IMR-90 (cell line): ENCODE results near the gene CD33. TPM values are rescaled to one million over a fixed set of nuclear protein-coding genes. Genes with fewer than 3 reads are reported as not detected.

Source experiments
- ATAC-seq: fragments of 200-7000 bp; cut with Tn5 transposase; 2 replicates; pipeline ENCODE4 v1.9.1; 2020; ENCODE audit warnings: low read depth, mild to moderate bottlenecking, moderate library complexity
- BruUV-seq: library from RNA; stranded (reverse); fragments of 400-500 nt; replicated peaks from 2 replicates; lab custom pipeline; 2021; lab: Mats Ljungman, UMichigan
- CTCF ChIA-PET: fragments of 300-600 bp; formaldehyde crosslinking; extraction: SDS; loops from one replicate; lab custom pipeline; 2021; ENCODE audit warnings: antibody characterized with exemption; lab: Yijun Ruan, JAX
- POLR2A ChIA-PET: fragments of 300-600 bp; sonication (Branson Sonifier 250); formaldehyde crosslinking; loops from one replicate; lab custom pipeline; 2022; ENCODE audit warnings: antibody characterized with exemption; ENCODE audit not compliant: unreplicated experiment; lab: Charles Lee
- DNase-seq: peaks from one replicate; pipeline ENCODE4 v3.0.0; 2013
- H2AFZ ChIP-seq: replicated peaks from 2 replicates; pipeline ENCODE3; 2013; ENCODE audit warnings: low read length, mild to moderate bottlenecking; ENCODE audit not compliant: poor library complexity
- H2AK5ac ChIP-seq: 2 replicates; pipeline ENCODE4 v1.6.1; 2013; ENCODE audit warnings: low read depth, low read length, inconsistent platforms
- H2AK9ac ChIP-seq: replicated peaks from 2 replicates; pipeline ENCODE3; 2013; ENCODE audit warnings: mild to moderate bottlenecking, low read depth, low read length, moderate library complexity; ENCODE audit not compliant: poor library complexity
- H2BK120ac ChIP-seq: 2 replicates; pipeline ENCODE4 v1.6.1; 2013; ENCODE audit warnings: low read depth, low read length, inconsistent platforms
- H2BK15ac ChIP-seq: 3 replicates; pipeline ENCODE4 v1.6.1; 2013; ENCODE audit warnings: low read depth, low read length, inconsistent platforms
- H2BK20ac ChIP-seq: 2 replicates; pipeline ENCODE4 v1.6.1; 2013; ENCODE audit warnings: low read depth, mild to moderate bottlenecking, inconsistent platforms, low read length, moderate library complexity
- H2BK5ac ChIP-seq: 2 replicates; pipeline ENCODE4 v1.6.1; 2013; ENCODE audit warnings: mild to moderate bottlenecking, low read depth, low read length, inconsistent platforms; ENCODE audit not compliant: poor library complexity, severe bottlenecking
- H3K14ac ChIP-seq: replicated peaks from 2 replicates; pipeline ENCODE4 v1.6.1; 2013; ENCODE audit warnings: low read depth, low read length, inconsistent platforms
- H3K18ac ChIP-seq: 2 replicates; pipeline ENCODE4 v1.6.1; 2013; ENCODE audit warnings: low read depth, low read length, control low read depth
- H3K23ac ChIP-seq: 2 replicates; pipeline ENCODE4 v1.6.1; 2013; ENCODE audit warnings: low read depth, low read length, inconsistent platforms
- H3K27ac ChIP-seq: 2 replicates; pipeline ENCODE4 v1.5.1; 2013; ENCODE audit warnings: mild to moderate bottlenecking, control low read depth, low read length; ENCODE audit not compliant: insufficient read depth
- H3K27me3 ChIP-seq: 2 replicates; pipeline ENCODE4 v1.6.1; 2013; ENCODE audit warnings: low read length; ENCODE audit not compliant: control insufficient read depth, insufficient read depth
- H3K36me3 ChIP-seq: 2 replicates; pipeline ENCODE4 v1.6.1; 2013; ENCODE audit warnings: low read length, mixed read lengths; ENCODE audit not compliant: control insufficient read depth, insufficient read depth
- H3K4ac ChIP-seq: 2 replicates; pipeline ENCODE4 v1.6.1; 2013; ENCODE audit warnings: low read depth, low read length, inconsistent platforms
- H3K4me1 ChIP-seq: 2 replicates; pipeline ENCODE4 v1.6.1; 2013; ENCODE audit warnings: low read length, mixed read lengths; ENCODE audit not compliant: control insufficient read depth, insufficient read depth
- H3K4me2 ChIP-seq: 2 replicates; pipeline ENCODE4 v1.6.1; 2013; ENCODE audit warnings: low read depth, mild to moderate bottlenecking, control low read depth, low read length, moderate library complexity
- H3K4me3 ChIP-seq: 2 replicates; pipeline ENCODE4 v1.5.1; 2013; ENCODE audit warnings: low read depth, mild to moderate bottlenecking, control low read depth, low read length, moderate library complexity; ENCODE audit not compliant: insufficient read depth
- H3K56ac ChIP-seq: 2 replicates; pipeline ENCODE4 v1.6.1; 2013; ENCODE audit warnings: low read length, inconsistent platforms; ENCODE audit not compliant: insufficient read depth; ENCODE audit errors: extremely low read depth
- H3K79me1 ChIP-seq, 2 experiments: 2 replicates each; pipeline ENCODE4 v1.6.1; 2013; ENCODE audit warnings: low read length in 2 of 2, inconsistent platforms in 1 of 2, low read depth in 1 of 2
- H3K9ac ChIP-seq: 2 replicates; pipeline ENCODE4 v1.6.1; 2013; ENCODE audit warnings: low read depth, low read length, control low read depth
- H3K9me1 ChIP-seq: 2 replicates; pipeline ENCODE4 v1.6.1; 2013; ENCODE audit warnings: low read length, inconsistent platforms; ENCODE audit not compliant: insufficient read depth
- H3K9me3 ChIP-seq: 2 replicates; pipeline ENCODE4 v1.6.1; 2013; ENCODE audit warnings: low read length; ENCODE audit not compliant: control insufficient read depth, insufficient read depth
- H4K20me1 ChIP-seq: 2 replicates; pipeline ENCODE4 v1.6.1; 2013; ENCODE audit warnings: low read length, inconsistent platforms; ENCODE audit not compliant: insufficient read depth
- H4K5ac ChIP-seq: 2 replicates; pipeline ENCODE4 v1.6.1; 2013; ENCODE audit warnings: mild to moderate bottlenecking, low read depth, low read length, control low read depth
- H4K8ac ChIP-seq, 2 experiments: 2 replicates each; pipeline ENCODE4 v1.6.1; 2013; ENCODE audit warnings: low read depth in 2 of 2, low read length in 2 of 2, control low read depth in 1 of 2, inconsistent platforms in 1 of 2
- H4K91ac ChIP-seq: 2 replicates; pipeline ENCODE4 v1.6.1; 2013; ENCODE audit warnings: low read depth, low read length, inconsistent platforms; ENCODE audit not compliant: insufficient read depth
- CEBPB ChIP-seq: IDR thresholded peaks from 2 replicates; pipeline ENCODE4 v1.6.1; 2012; ENCODE audit warnings: low read depth, low read length, improper control_type of control experiment
- RFX5 ChIP-seq: IDR thresholded peaks from 2 replicates; pipeline ENCODE4 v1.8.0; 2012; ENCODE audit warnings: low read depth, mild to moderate bottlenecking, low read length, moderate library complexity
- whole genome bisulfite sequencing, 2 experiments: methylation state at CpG; one replicate each; pipeline versions ENCODE4 v1.1.5 to v1.1.7; 2013; ENCODE audit warnings: missing lambda C conversion rate in 2 of 2; ENCODE audit not compliant: insufficient read length in 1 of 2; ENCODE audit errors: extremely low coverage in 2 of 2; 5-methylcytosine and 5-hydroxymethylcytosine counted together
- dilution Hi-C: fragments of 300-500 bp; cut with HindIII; formaldehyde crosslinking; loops from one replicate; pipeline ENCODE4 v1.14.3; 2018; ENCODE audit warnings: low sequenced_read_pairs; ENCODE audit not compliant: unreplicated experiment
- in situ Hi-C: fragments of 300-500 bp; cut with MboI; formaldehyde crosslinking; loops from 3 replicates; pipeline ENCODE4 v1.14.3; 2019; ENCODE audit warnings: low sequenced_read_pairs, inconsistent platforms, mixed read lengths
- intact Hi-C: fragments of 100-400 bp; cut with micrococcal nuclease; formaldehyde crosslinking; loops from 2 replicates; pipeline ENCODE4 v1.10.0; 2022
- polyA plus RNA-seq, 3 experiments: library from polyadenylated mRNA; depleted of rRNA; stranded (reverse); fragments of >200 nt; gene quantifications; 2 replicates each; pipeline ENCODE4 v1.2.3, GENCODE V29; 2012; ENCODE audit warnings: low replicate concordance in 1 of 3
- total RNA-seq: library from RNA; depleted of rRNA; stranded (reverse); fragments of >200 nt; gene quantifications from 2 replicates; pipeline ENCODE4 v1.2.3, GENCODE V29; 2012

Gene CD33
- total and polyA plus RNA-seq, 2 of the 4 experiments (the other 2 are of a cell fraction): not detected

DNA sequence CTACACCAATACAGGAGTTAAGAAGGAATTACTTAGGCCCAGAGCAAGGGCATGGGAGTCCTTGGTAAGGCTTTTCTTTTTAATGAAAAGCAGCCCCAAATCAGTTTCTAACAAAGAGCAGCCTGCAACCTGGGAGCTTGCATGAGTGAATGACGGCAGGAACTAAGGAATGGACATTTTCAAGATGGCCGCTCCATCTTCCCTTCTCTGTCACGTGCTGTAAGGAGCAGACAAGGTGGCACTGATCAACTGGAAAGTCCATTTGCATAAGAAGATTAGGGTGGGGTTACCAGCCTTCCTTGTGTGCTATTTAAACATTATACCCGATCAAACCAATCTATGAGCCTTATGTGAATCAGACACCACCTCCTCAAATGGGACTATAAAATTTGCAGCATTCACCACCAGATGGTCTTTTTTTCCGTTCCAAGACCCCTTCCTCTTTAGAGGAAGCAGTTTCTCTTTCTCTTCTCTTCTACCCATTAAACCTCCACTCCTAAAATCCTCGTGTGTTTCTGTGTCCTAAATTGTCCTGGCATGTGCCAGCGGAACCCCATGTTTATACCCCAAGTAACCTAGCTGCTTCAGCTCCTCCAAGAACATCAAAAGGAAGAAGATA, 23.2 kb downstream of the CD33 start:
- H2BK5ac ChIP-seq: no peak overlapping the region
- peaks cover 6% of the 10 kb centered on the region for H3K9me3 ChIP-seq
- ChIA-PET POLR2A (no interaction called here), CTCF (interaction anchor here (1.3 kb wide), 1 partner anchor 11 kb away, joined by 4 read pairs; no protein-coding TSS in a partner anchor)
- no TSS peak for BruUV-seq
- in situ Hi-C loops: no loop called here
- ATAC-seq (no peak), DNase-seq (no peak)
- 100% methylated on average over 1 of the region's 7 CpGs; no CpG with 5 or more reads in 1 of the 2 experiments for WGBS, 2 experiments
- no peak overlapping the region for H3K27ac ChIP-seq
- H3K4me3 ChIP-seq: no peak overlapping the region
- H3K4ac ChIP-seq: no peak overlapping the region
- no peak overlapping the region for H3K56ac ChIP-seq
- no peaks in the 10 kb centered on the region for H3K9me1 ChIP-seq
- no peak overlapping the region for H2BK20ac ChIP-seq
- H3K27me3 ChIP-seq: no peaks in the 10 kb centered on the region
- H4K8ac ChIP-seq: no peak overlapping the region
- no peaks in the 10 kb centered on the region for H3K36me3 ChIP-seq
- H3K4me2 ChIP-seq: no peak overlapping the region
- H3K9ac ChIP-seq: no peak overlapping the region
- no peak overlapping the region for H2AK9ac ChIP-seq
- no peaks in the 10 kb centered on the region for H4K20me1 ChIP-seq
- TF ChIP-seq RFX5 (no peak), CEBPB (no peak)
- no peak overlapping the region for H3K23ac ChIP-seq
- no peak overlapping the region for H2AK5ac ChIP-seq
- H3K4me1 ChIP-seq: no peaks in the 10 kb centered on the region
- H2BK120ac ChIP-seq: no peak overlapping the region
- H2BK15ac ChIP-seq: no peak overlapping the region
- intact Hi-C loops: no loop called here
- no peak overlapping the region for H3K18ac ChIP-seq
- no peak overlapping the region for H3K14ac ChIP-seq
- no peak overlapping the region for H4K91ac ChIP-seq
- no peak overlapping the region for H4K5ac ChIP-seq
- H3K79me1 ChIP-seq: no peaks in the 10 kb centered on the region
- dilution Hi-C loops: no loop called here
- H2AFZ ChIP-seq: no peak overlapping the region
